ENCODE data around the gene HDAC7.

GRCh38 chr12:47768323-47768811 lies 51.3 kb downstream of the HDAC7 start:
- TF ChIP-seq CTCF (IDR thresholded peaks at IDR 0.05) (no peak), EP300 (IDR thresholded peaks at IDR 0.05) (no peak)

Data from tibial nerve (tissue), 4 donors.